CD4-positive, CD25-positive, alpha-beta regulatory T cell (primary cell): ENCODE measurements around the gene ZNF213. TPM values are rescaled to one million over a fixed set of nuclear protein-coding genes. Genes with fewer than 3 reads are reported as not detected.

Source experiments
- ATAC-seq, 2 donors: fragments of 150-1000 bp; cut with Tn5 transposase; one replicate each; pipeline ENCODE4 v1.10.0; 2021; ENCODE audit warnings: low read depth in 2 of 2, moderate number of reproducible peaks in 2 of 2, moderate library complexity in 1 of 2
- DNase-seq, 3 donors: peaks; one replicate each; pipeline versions ENCODE4 v3.0.0 to v3.0.0-alpha.2; 2012 to 2022; ENCODE audit warnings: mixed read lengths in 1 of 3
- H3K27ac ChIP-seq: one replicate; pipeline ENCODE4 v1.7.0; 2013; ENCODE audit warnings: mild to moderate bottlenecking, low read length; ENCODE audit not compliant: insufficient read depth, poor library complexity, severe bottlenecking
- H3K27me3 ChIP-seq: one replicate; pipeline ENCODE4 v1.7.0; 2013; ENCODE audit warnings: low read length; ENCODE audit not compliant: control insufficient read depth, insufficient read depth
- H3K36me3 ChIP-seq: one replicate; pipeline ENCODE4 v1.7.0; 2013; ENCODE audit warnings: mild to moderate bottlenecking, low read length, moderate library complexity; ENCODE audit not compliant: control insufficient read depth, insufficient read depth
- H3K4me1 ChIP-seq: 2 replicates; pipeline ENCODE4 v1.7.0; 2013; ENCODE audit warnings: mild to moderate bottlenecking, low read length; ENCODE audit not compliant: insufficient read depth, control insufficient read depth, poor library complexity, severe bottlenecking
- H3K4me3 ChIP-seq: one replicate; pipeline ENCODE4 v1.7.0; 2013; ENCODE audit warnings: low read depth, mild to moderate bottlenecking, low read length, moderate library complexity
- H3K9me3 ChIP-seq, 2 experiments: 1 replicate in 1 of 2; 2 replicates in 1 of 2; pipeline ENCODE4 v1.7.0; 2013; ENCODE audit warnings: low read length in 2 of 2, mild to moderate bottlenecking in 1 of 2, moderate library complexity in 1 of 2; ENCODE audit not compliant: control insufficient read depth in 2 of 2
- H3K27ac Mint-ChIP-seq, 3 donors: one replicate each; pipeline ENCODE4 v1.8.0; 2020 to 2022; ENCODE audit warnings: mild to moderate bottlenecking in 3 of 3, mixed read lengths in 3 of 3, moderate library complexity in 2 of 3
- H3K27me3 Mint-ChIP-seq: one replicate; pipeline ENCODE4 v1.8.0; 2022; ENCODE audit warnings: mild to moderate bottlenecking, mixed read lengths
- H3K36me3 Mint-ChIP-seq: one replicate; pipeline ENCODE4 v1.8.0; 2020; ENCODE audit warnings: mixed read lengths
- H3K4me1 Mint-ChIP-seq, 4 donors: one replicate each; pipeline ENCODE4 v1.8.0; 2020 to 2022; ENCODE audit warnings: mixed read lengths in 4 of 4, mild to moderate bottlenecking in 1 of 4
- H3K4me3 Mint-ChIP-seq, 4 donors: one replicate each; pipeline ENCODE4 v1.8.0; 2020 to 2022; ENCODE audit warnings: mild to moderate bottlenecking in 4 of 4, mixed read lengths in 4 of 4, moderate library complexity in 3 of 4
- H3K9me3 Mint-ChIP-seq, 7 donors: one replicate each; pipeline ENCODE4 v1.8.0; 2020 to 2022; ENCODE audit warnings: mixed read lengths in 7 of 7, mild to moderate bottlenecking in 3 of 7, moderate library complexity in 2 of 7
- polyA plus RNA-seq, 4 donors: library from polyadenylated mRNA; unstranded; fragments of 300-500 nt; fragmentation: Illumina TruSeq; gene quantifications; one replicate each; pipeline ENCODE4 v1.2.3, GENCODE V29; 2021
- total RNA-seq: library from RNA; stranded (reverse); gene quantifications from one replicate; pipeline ENCODE4 v1.2.3, GENCODE V29; 2022

ZNF213 gene
- total and polyA plus RNA-seq, 5 donors from 2014 or later: 1.9 to 3.8 (median 2.2) TPM

DNA sequence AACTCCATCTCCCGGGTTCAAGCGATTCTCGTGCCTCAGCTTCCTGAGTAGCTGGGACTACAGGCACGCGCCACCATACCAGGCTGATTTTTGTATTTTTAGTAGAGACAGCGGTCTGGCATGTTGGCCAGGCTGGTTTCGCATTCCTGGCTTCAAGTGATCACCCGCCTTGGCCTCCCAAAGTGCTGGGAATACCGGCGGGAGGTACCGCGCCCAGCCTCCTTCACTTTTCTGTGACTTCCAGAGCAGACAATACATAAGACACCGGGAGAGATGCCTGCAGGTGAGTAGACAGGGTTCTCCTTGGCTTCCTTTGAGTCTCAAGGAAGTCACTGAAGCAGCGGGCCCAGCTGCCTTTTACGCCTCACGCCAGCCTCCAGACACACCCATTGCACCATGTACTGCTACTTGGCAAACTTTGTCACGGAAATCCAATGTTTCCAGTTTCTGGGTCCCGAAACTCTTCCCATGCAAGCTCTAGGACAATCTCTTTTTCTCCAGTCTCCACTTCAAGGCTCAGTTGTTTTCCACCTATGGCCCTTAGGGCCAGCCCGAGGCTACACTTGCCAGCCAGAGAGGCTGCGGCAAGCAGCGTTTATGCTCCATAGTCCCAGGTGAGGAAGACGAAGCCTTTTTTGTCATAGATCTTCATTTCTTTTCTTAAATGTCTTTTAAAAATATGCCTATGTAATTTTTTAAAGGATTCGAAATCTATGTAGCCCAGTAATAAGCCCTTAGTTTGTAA lies 52.3 kb downstream of the ZNF213 start:
- Mint-ChIP-seq H3K4me3 (peak overlapping the region in 3 of 4 donors; percentile 73 to 83 (median 79)), H3K27ac (peak overlapping the region in 1 of 3 donors; percentile 39), H3K27me3 (peaks cover 95% of the 10 kb centered on the region), H3K4me1 (peaks cover 25 to 64% (median 39%) of the 10 kb centered on the region in 4 donors), H3K9me3 (peaks cover 0 to 13% (median 3%) of the 10 kb centered on the region in 7 donors), H3K36me3 (no peaks in the 10 kb centered on the region)
- no peak overlapping the region for H3K4me3 ChIP-seq
- H3K27ac ChIP-seq: no peak overlapping the region
- DNase-seq (no peak), ATAC-seq (no peak)
- H3K27me3 ChIP-seq: peaks cover 38% of the 10 kb centered on the region
- peaks cover 53% of the 10 kb centered on the region for H3K4me1 ChIP-seq
- no peaks in the 10 kb centered on the region for H3K9me3 ChIP-seq
- no peaks in the 10 kb centered on the region for H3K36me3 ChIP-seq

DNA sequence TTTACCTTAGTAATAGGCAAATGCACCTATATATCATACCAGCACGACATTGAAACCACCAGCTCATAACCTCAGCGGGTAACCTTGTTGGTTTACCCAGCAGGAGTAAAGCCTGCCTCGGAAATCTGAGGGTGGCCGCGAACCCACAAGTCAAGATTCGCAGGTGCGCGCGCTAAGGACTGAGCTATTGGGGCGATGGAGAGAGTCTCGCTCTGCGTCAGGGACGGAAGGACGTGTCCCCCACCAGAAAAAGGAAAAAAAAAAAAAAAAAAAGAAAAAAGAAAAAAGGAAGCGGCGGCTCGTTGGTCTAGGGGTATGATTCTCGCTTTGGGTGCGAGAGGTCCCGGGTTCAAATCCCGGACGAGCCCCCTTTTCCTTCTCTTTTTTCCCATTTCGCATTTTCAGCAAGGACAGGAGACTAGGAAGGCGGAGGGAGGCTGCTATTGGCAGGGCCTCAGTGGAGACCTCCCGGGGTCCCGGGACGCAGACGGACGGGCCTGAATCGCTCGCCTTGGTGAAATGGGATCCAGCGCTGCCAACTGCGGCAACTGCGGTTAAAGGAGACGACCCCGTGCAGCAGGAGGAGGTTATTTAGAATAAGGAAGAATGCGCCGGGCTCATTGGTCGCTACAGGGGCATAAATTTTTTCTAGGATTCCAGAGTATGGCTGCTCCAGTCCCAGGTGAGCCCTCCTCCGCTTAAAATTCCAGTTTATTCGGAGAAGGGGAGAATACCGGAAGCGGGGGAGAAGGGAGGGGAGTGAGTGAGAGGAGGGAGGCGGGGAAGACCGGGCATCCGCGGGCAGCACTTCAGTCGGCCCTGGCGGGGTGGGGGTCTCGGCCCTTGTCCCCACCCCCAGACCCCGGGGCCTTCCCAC lies 53.2 kb downstream of the ZNF213 start, which contains the start of gene OR1F1:
OR1F1 (plus strand) TSS at position 407 of the 877 bp plus-strand sequence.
- H3K27ac Mint-ChIP-seq: peak within 1 kb of the TSS in 2 of 3 donors; percentile 86 to 91
- Histone ChIP-seq H3K4me1 (peaks cover 46% of the 10 kb centered on the region), H3K36me3 (no peaks in the 10 kb centered on the region), H3K27me3 (peaks cover 35% of the 10 kb centered on the region), H3K9me3 (no peaks in the 10 kb centered on the region), H3K27ac (no peak within 1 kb of the TSS), H3K4me3 (no peak within 1 kb of the TSS)
- DNase-seq: peak; percentile 23 to 70 (median 51)
- H3K36me3 Mint-ChIP-seq: no peaks in the 10 kb centered on the region
- peaks cover 91% of the 10 kb centered on the region for H3K27me3 Mint-ChIP-seq
- peak; percentile 8 to 33 for ATAC-seq
- peaks cover 0 to 16% (median 3%) of the 10 kb centered on the region in 7 donors for H3K9me3 Mint-ChIP-seq
- H3K4me1 Mint-ChIP-seq: peaks cover 22 to 58% (median 37%) of the 10 kb centered on the region in 4 donors
- H3K4me3 Mint-ChIP-seq: peak within 1 kb of the TSS; percentile 79 to 94 (median 84)

DNA sequence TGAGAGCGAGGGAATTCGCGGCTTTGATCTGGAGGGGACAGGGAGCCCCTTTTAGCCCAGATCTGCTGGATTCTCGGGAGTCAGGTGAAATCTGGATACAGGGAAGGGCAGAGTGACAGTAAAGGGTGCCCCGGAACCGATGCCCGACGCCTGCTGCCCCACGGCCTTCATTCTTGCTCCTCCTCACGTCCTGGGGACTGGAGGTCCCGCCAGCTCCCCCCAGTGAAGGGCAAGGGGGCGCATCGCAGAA lies 53.8 kb downstream of the ZNF213 start:
- Histone ChIP-seq H3K4me1 (peaks cover 40% of the 10 kb centered on the region), H3K4me3 (no peak overlapping the region), H3K36me3 (no peaks in the 10 kb centered on the region), H3K9me3 (no peaks in the 10 kb centered on the region), H3K27me3 (peaks cover 32% of the 10 kb centered on the region), H3K27ac (no peak overlapping the region)
- peaks cover 91% of the 10 kb centered on the region for H3K27me3 Mint-ChIP-seq
- H3K36me3 Mint-ChIP-seq: no peaks in the 10 kb centered on the region
- H3K9me3 Mint-ChIP-seq: peaks cover 0 to 12% (median 3%) of the 10 kb centered on the region in 7 donors
- peaks cover 22 to 52% (median 37%) of the 10 kb centered on the region in 4 donors for H3K4me1 Mint-ChIP-seq
- DNase-seq (no peak), ATAC-seq (no peak)
- peak overlapping the region in 3 of 4 donors; percentile 76 to 86 (median 79) for H3K4me3 Mint-ChIP-seq
- H3K27ac Mint-ChIP-seq: no peak overlapping the region

DNA sequence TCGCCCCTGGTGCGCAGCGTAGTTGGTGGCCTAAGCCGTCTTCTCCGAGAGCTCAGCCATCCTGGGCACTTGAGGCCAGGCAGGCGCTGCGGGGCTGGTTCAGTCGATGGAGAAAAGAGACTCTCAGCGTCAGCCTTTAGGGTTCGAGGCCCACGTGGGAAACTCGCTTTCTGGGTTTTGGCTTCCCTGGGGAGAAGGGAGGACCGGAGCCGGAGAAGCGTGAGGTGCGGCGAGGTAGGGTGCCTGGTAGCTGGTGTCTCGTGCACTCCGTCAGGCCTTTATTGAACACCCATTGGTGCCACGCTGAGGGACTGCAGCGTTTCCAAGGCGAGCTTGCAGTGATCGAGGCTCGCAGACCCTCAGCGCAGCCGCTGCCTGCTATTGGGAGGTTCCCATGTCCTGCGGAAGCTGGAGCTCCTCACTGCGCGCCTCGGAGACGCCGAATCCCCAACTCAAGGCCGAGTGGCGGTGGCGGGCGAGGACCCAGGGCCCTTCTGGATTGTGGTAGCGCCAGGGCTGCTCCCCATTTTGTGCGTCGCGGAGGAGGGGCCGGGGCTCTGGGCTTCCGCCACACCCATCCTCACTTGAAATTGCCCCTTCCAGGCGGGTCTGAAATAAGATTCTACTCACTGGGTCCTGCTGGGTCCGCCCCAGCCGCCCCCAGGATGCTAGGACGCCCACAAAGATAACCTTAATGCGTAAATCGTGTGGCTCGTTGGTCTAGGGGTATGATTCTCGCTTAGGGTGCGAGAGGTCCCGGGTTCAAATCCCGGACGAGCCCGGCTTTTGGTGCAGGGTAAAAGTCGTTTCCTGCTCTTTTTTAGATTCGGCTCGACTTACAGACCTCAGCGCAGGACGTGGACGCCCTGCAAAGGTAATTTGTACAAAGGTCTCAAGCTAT lies 54.3 kb downstream of the ZNF213 start:
- Histone ChIP-seq H3K4me1 (peaks cover 38% of the 10 kb centered on the region), H3K27ac (no peak overlapping the region), H3K27me3 (peaks cover 36% of the 10 kb centered on the region), H3K36me3 (no peaks in the 10 kb centered on the region), H3K9me3 (no peaks in the 10 kb centered on the region), H3K4me3 (peak overlapping the region; percentile 13)
- ATAC-seq (peak in 1 of 2 donors; percentile 27), DNase-seq (peak in 1 of 3 donors; percentile 66)
- H3K4me1 Mint-ChIP-seq: peaks cover 20 to 52% (median 34%) of the 10 kb centered on the region in 4 donors
- H3K27ac Mint-ChIP-seq: peak overlapping the region in 2 of 3 donors; percentile 86 to 98
- H3K27me3 Mint-ChIP-seq: peaks cover 91% of the 10 kb centered on the region
- H3K4me3 Mint-ChIP-seq: peak overlapping the region; percentile 76 to 92 (median 82)
- H3K9me3 Mint-ChIP-seq: peaks cover 0 to 15% (median 2%) of the 10 kb centered on the region in 7 donors
- H3K36me3 Mint-ChIP-seq: peaks cover under 1% of the 10 kb centered on the region

DNA sequence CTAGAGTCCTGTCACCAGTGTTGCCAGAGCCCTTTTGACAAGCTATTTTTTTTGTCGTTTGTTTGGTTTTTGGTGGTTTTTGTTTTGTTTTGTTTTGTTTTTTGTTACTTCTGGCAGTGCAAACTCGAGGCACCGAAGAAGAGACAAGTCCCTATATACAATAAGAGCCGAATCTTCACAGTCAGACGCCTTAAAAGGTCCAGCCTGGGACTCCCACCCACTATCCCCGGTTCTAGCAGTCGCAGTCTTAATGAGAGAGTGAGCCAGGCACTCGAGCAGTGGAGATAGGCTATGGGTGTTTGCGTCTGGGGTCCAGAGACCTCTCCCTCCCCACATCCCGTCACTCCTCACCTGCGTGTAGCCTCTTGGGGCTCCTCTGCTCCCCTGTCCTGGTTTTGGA lies 55.0 kb downstream of the ZNF213 start:
- Histone ChIP-seq H3K27me3 (peaks cover 37% of the 10 kb centered on the region), H3K9me3 (no peaks in the 10 kb centered on the region), H3K36me3 (no peaks in the 10 kb centered on the region), H3K4me3 (peak overlapping the region; percentile 13), H3K4me1 (peaks cover 38% of the 10 kb centered on the region), H3K27ac (no peak overlapping the region)
- no peak for DNase-seq
- Mint-ChIP-seq H3K4me3 (peak overlapping the region; percentile 76 to 92 (median 82)), H3K4me1 (peaks cover 21 to 51% (median 33%) of the 10 kb centered on the region in 4 donors), H3K27me3 (peaks cover 92% of the 10 kb centered on the region), H3K9me3 (peaks cover 0 to 16% (median 0%) of the 10 kb centered on the region in 7 donors), H3K27ac (peak overlapping the region in 2 of 3 donors; percentile 86 to 98), H3K36me3 (peaks cover 4% of the 10 kb centered on the region)
- no peak for ATAC-seq

DNA sequence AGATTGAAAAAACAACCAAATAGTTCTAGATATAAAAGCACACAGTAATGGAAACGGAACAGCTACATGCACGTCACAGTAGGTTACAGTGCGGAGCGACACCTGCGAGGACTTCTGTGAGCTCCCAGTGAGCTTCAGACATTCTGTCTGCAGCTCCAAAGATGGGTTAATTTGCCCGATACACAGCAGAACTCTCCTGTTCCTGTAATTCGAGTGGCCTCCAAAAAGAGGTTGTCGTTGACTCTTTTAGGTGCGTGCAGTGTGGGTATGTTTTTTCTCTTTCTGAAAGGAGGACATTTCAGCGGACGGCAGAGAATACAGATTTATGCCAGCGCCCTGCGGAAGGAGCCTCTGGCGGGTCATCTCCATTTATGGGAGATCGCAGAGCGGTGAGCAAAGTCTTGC lies 56.1 kb downstream of the ZNF213 start:
- DNase-seq (peak in 1 of 3 donors; percentile 55), ATAC-seq (peak in 1 of 2 donors; percentile 37)
- H3K36me3 Mint-ChIP-seq: peaks cover 4% of the 10 kb centered on the region
- Histone ChIP-seq H3K36me3 (no peaks in the 10 kb centered on the region), H3K4me3 (peak overlapping the region; percentile 50), H3K27me3 (peaks cover 33% of the 10 kb centered on the region), H3K9me3 (no peaks in the 10 kb centered on the region), H3K27ac (no peak overlapping the region), H3K4me1 (peaks cover 38% of the 10 kb centered on the region)
- H3K4me3 Mint-ChIP-seq: peak overlapping the region; percentile 55 to 84 (median 80)
- H3K9me3 Mint-ChIP-seq: peaks cover 0 to 16% (median 0%) of the 10 kb centered on the region in 7 donors
- H3K27ac Mint-ChIP-seq: peak overlapping the region; percentile 2 to 86 (median 73)
- H3K27me3 Mint-ChIP-seq: peaks cover 96% of the 10 kb centered on the region
- peaks cover 21 to 51% (median 33%) of the 10 kb centered on the region in 4 donors for H3K4me1 Mint-ChIP-seq
